Measurements from ENCODE around the gene NTRK3.

GRCh38 chr15:88133795-88134194 lies 122.7 kb downstream of the NTRK3 start:
- TF ChIP-seq ZNF274 (CRISPR knock-in tag; IDR thresholded peaks at IDR 0.05) (no peak), TBL1XR1 (IDR thresholded peaks at IDR 0.05; ENCODE audit: borderline replicate concordance, low read length, partially characterized antibody) (no peak), ATF2 (CRISPR knock-in tag; IDR thresholded peaks at IDR 0.05) (no peak), BHLHE40 (IDR thresholded peaks at IDR 0.05; ENCODE audit: low read length) (no peak), ZNF138 (CRISPR knock-in tag; IDR thresholded peaks at IDR 0.05; ENCODE audit: low read depth) (no peak), ETV6 (CRISPR knock-in tag; conservative IDR thresholded peaks at IDR 0.05) (no peak), BRCA1 (CRISPR knock-in tag; IDR thresholded peaks at IDR 0.05) (no peak), FIP1L1 (IDR thresholded peaks at IDR 0.05; ENCODE audit: borderline replicate concordance, insufficient read depth, low read depth, low read length) (no peak), EP300 (IDR thresholded peaks at IDR 0.05; ENCODE audit: low read depth in 2 of 2, low read length in 2 of 2) (no peak), EP300 (CRISPR knock-in tag; IDR thresholded peaks at IDR 0.05; ENCODE audit: borderline replicate concordance) (no peak), BRF2 (CRISPR knock-in tag; IDR thresholded peaks at IDR 0.05) (no peak), NFIC (IDR thresholded peaks at IDR 0.05; ENCODE audit: low read length) (no peak)
